Liver (tissue), 9 donors: ENCODE results near the gene EPB41L4A. TPM values are rescaled to one million over a fixed set of nuclear protein-coding genes. Genes with fewer than 3 reads are reported as not detected.

Experiments used
- DNase-seq: peaks from one replicate; pipeline ENCODE4 v3.0.0-alpha.2; 2017; ENCODE audit warnings: low spot score
- H3K27ac ChIP-seq, 2 donors: one replicate each; pipeline ENCODE4 v1.7.0; 2013; ENCODE audit warnings: inconsistent platforms in 2 of 2, low read length in 2 of 2, control low read depth in 1 of 2, low read depth in 1 of 2, mild to moderate bottlenecking in 1 of 2
- H3K27me3 ChIP-seq, 4 donors: one replicate each; pipeline versions ENCODE4 v1.6.1 to v1.7.0; 2013; ENCODE audit warnings: low read length in 3 of 4, inconsistent platforms in 1 of 4, mild to moderate bottlenecking in 1 of 4, moderate library complexity in 1 of 4; ENCODE audit not compliant: control insufficient read depth in 4 of 4, insufficient read depth in 4 of 4
- H3K36me3 ChIP-seq, 4 donors: one replicate each; pipeline versions ENCODE4 v1.6.1 to v1.7.0; 2013; ENCODE audit warnings: low read length in 3 of 4, mild to moderate bottlenecking in 3 of 4, low read depth in 1 of 4, moderate library complexity in 1 of 4; ENCODE audit not compliant: control insufficient read depth in 4 of 4, insufficient read depth in 3 of 4
- H3K4me1 ChIP-seq, 4 donors: one replicate each; pipeline versions ENCODE4 v1.6.1 to v1.7.0; 2013; ENCODE audit warnings: low read length in 3 of 4, mild to moderate bottlenecking in 3 of 4, moderate library complexity in 1 of 4; ENCODE audit not compliant: control insufficient read depth in 4 of 4, insufficient read depth in 4 of 4
- H3K4me3 ChIP-seq, 3 donors: one replicate each; pipeline versions ENCODE4 v1.6.1 to v1.7.0; 2013; ENCODE audit warnings: low read length in 3 of 3, control low read depth in 1 of 3, low read depth in 1 of 3, mild to moderate bottlenecking in 1 of 3
- H3K9ac ChIP-seq, 2 donors: one replicate each; pipeline ENCODE4 v1.7.0; 2013; ENCODE audit warnings: low read length in 2 of 2, mild to moderate bottlenecking in 2 of 2, moderate library complexity in 2 of 2, control low read depth in 1 of 2, low read depth in 1 of 2
- H3K9me3 ChIP-seq, 4 donors: one replicate each; pipeline versions ENCODE4 v1.6.1 to v1.7.0; 2013; ENCODE audit warnings: low read length in 3 of 4; ENCODE audit not compliant: control insufficient read depth in 4 of 4
- ATF3 ChIP-seq: IDR thresholded peaks from 2 replicates; pipeline ENCODE4 v1.6.1; 2016; ENCODE audit warnings: antibody characterized with exemption
- EGR1 ChIP-seq, 2 donors: IDR thresholded peaks; 2 replicates each; pipeline ENCODE4 v1.6.1; 2016 to 2018; ENCODE audit warnings: antibody characterized with exemption in 2 of 2, low read depth in 2 of 2
- FOXA1 ChIP-seq: IDR thresholded peaks from 2 replicates; pipeline ENCODE4 v1.6.1; 2016; ENCODE audit warnings: antibody characterized with exemption
- FOXA2 ChIP-seq: IDR thresholded peaks from 2 replicates; pipeline ENCODE4 v1.6.1; 2016; ENCODE audit warnings: antibody characterized with exemption
- GABPA ChIP-seq, 2 donors: IDR thresholded peaks in 1 of 2; conservative IDR thresholded peaks in 1 of 2; 2 replicates each; pipeline ENCODE4 v1.6.1; 2016; ENCODE audit warnings: antibody characterized with exemption in 2 of 2, mild to moderate bottlenecking in 1 of 2, moderate library complexity in 1 of 2
- HNF4A ChIP-seq, 2 donors: conservative IDR thresholded peaks; 2 replicates each; pipeline ENCODE4 v1.6.1; 2016; ENCODE audit warnings: antibody characterized with exemption in 2 of 2, mild to moderate bottlenecking in 2 of 2
- HNF4G ChIP-seq: IDR thresholded peaks from 2 replicates; pipeline ENCODE4 v1.6.1; 2016; ENCODE audit warnings: antibody characterized with exemption
- JUND ChIP-seq, 2 donors: IDR thresholded peaks; 2 replicates each; pipeline ENCODE4 v1.6.1; 2016; ENCODE audit warnings: antibody characterized with exemption in 2 of 2
- MAX ChIP-seq: IDR thresholded peaks from 2 replicates; pipeline ENCODE4 v1.6.1; 2016; ENCODE audit warnings: antibody characterized with exemption
- NR2F2 ChIP-seq: IDR thresholded peaks from 2 replicates; pipeline ENCODE4 v1.6.1; 2016; ENCODE audit warnings: antibody characterized with exemption
- RAD21 ChIP-seq, 2 donors: IDR thresholded peaks; 2 replicates each; pipeline ENCODE4 v1.6.1; 2016; ENCODE audit warnings: antibody characterized with exemption in 2 of 2, mild to moderate bottlenecking in 2 of 2
- REST ChIP-seq: IDR thresholded peaks from 2 replicates; pipeline ENCODE4 v1.6.1; 2016; ENCODE audit warnings: antibody characterized with exemption, mild to moderate bottlenecking
- RXRA ChIP-seq, 2 donors: IDR thresholded peaks; 2 replicates each; pipeline ENCODE4 v1.6.1; 2017 to 2018; ENCODE audit warnings: antibody characterized with exemption in 2 of 2, mild to moderate bottlenecking in 1 of 2
- SP1 ChIP-seq: IDR thresholded peaks from 2 replicates; pipeline ENCODE4 v1.6.1; 2018; ENCODE audit warnings: antibody characterized with exemption, mild to moderate bottlenecking
- TAF1 ChIP-seq: conservative IDR thresholded peaks from 2 replicates; pipeline ENCODE4 v1.6.1; 2016; ENCODE audit warnings: antibody characterized with exemption, mild to moderate bottlenecking
- YY1 ChIP-seq: IDR thresholded peaks from 2 replicates; pipeline ENCODE4 v1.6.1; 2016; ENCODE audit warnings: antibody characterized with exemption, mild to moderate bottlenecking
- ZBTB33 ChIP-seq: IDR thresholded peaks from 2 replicates; pipeline ENCODE4 v1.6.1; 2016; ENCODE audit warnings: antibody characterized with exemption
- WGBS: extraction: QIAGEN DNeasy Blood & Tissue Kit; methylation state at CpG from one replicate; pipeline ENCODE4 v1.1.7; 2013; 5-methylcytosine and 5-hydroxymethylcytosine counted together
- polyA plus RNA-seq, 2 donors: library from polyadenylated mRNA; stranded (reverse) in 1 of 2; unstranded in 1 of 2; fragments of 200-250 nt in 1 of 2; fragments of >200 nt in 1 of 2; fragmentation: Nextera tagmentation in 1 of 2; extraction: Ambion mirVana in 1 of 2; gene quantifications; one replicate each; pipeline versions ENCODE4 v1.2.1 to v1.2.3, GENCODE V29; 2013 to 2015
- total RNA-seq, 2 donors: library from RNA; depleted of rRNA; stranded (reverse); fragments of >200 nt; gene quantifications; one replicate each; pipeline ENCODE4 v1.2.3, GENCODE V29; 2014
- TF ChIP-seq, protein P1 (sequence below): fragments of 150-350 bp; IDR thresholded peaks from 2 replicates; pipeline ENCODE4 v1.5.1; 2017; ENCODE audit warnings: improper control_type of control experiment, low read depth, low read length; ENCODE audit not compliant: missing input control
- donor health status: healthy.
- donor health status: healthy.
- donor health status: healthy.
- donor health status: healthy.
- donor health status: healthy.

The EPB41L4A gene
- total and polyA plus RNA-seq, 4 donors: 1.1 to 8.0 (median 3.9) TPM

GRCh38 chr5:112189391-112189790 is 229.7 kb downstream of the EPB41L4A start:
- no peak for DNase-seq
- H3K9ac ChIP-seq: no peak overlapping the region
- no peaks in the 10 kb centered on the region for H3K36me3 ChIP-seq
- WGBS: 59% methylated on average over 4 of the region's 4 CpGs
- no peaks in the 10 kb centered on the region for H3K9me3 ChIP-seq
- no peak for TF ChIP-seq FOXA2
- TF ChIP-seq RAD21 (IDR thresholded peaks at IDR 0.05): no peak
- TF ChIP-seq HNF4G: no peak
- TF ChIP-seq ATF3: no peak
- no peak for TF ChIP-seq TAF1
- no peak for TF ChIP-seq RXRA (IDR thresholded peaks at IDR 0.05)
- TF ChIP-seq MAX: no peak
- TF ChIP-seq, protein P1, sequence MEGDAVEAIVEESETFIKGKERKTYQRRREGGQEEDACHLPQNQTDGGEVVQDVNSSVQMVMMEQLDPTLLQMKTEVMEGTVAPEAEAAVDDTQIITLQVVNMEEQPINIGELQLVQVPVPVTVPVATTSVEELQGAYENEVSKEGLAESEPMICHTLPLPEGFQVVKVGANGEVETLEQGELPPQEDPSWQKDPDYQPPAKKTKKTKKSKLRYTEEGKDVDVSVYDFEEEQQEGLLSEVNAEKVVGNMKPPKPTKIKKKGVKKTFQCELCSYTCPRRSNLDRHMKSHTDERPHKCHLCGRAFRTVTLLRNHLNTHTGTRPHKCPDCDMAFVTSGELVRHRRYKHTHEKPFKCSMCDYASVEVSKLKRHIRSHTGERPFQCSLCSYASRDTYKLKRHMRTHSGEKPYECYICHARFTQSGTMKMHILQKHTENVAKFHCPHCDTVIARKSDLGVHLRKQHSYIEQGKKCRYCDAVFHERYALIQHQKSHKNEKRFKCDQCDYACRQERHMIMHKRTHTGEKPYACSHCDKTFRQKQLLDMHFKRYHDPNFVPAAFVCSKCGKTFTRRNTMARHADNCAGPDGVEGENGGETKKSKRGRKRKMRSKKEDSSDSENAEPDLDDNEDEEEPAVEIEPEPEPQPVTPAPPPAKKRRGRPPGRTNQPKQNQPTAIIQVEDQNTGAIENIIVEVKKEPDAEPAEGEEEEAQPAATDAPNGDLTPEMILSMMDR: no peak
- TF ChIP-seq HNF4A (conservative IDR thresholded peaks at IDR 0.05): no peak
- TF ChIP-seq FOXA1: no peak
- no peak for TF ChIP-seq NR2F2
- no peak for TF ChIP-seq SP1
- TF ChIP-seq JUND (IDR thresholded peaks at IDR 0.05): no peak
- TF ChIP-seq GABPA (IDR thresholded peaks at IDR 0.05 in 1 of 2, conservative IDR thresholded peaks at IDR 0.05 in 1 of 2): no peak
- TF ChIP-seq REST: no peak
- TF ChIP-seq ZBTB33: no peak
- TF ChIP-seq YY1: no peak
- TF ChIP-seq EGR1 (IDR thresholded peaks at IDR 0.05; ENCODE audit: low read depth in 2 of 2): no peak
- no peaks in the 10 kb centered on the region for H3K4me1 ChIP-seq
- H3K27ac ChIP-seq: no peak overlapping the region
- no peak overlapping the region for H3K4me3 ChIP-seq
- no peaks in the 10 kb centered on the region for H3K27me3 ChIP-seq
